Measurements from ENCODE around the gene PLA1A. TPM values are rescaled to one million over a fixed set of nuclear protein-coding genes. Genes with fewer than 3 reads are reported as not detected.

PLA1A gene
- total and polyA plus RNA-seq, 2 of the 4 experiments (the other 2 are of a cell fraction), result not detected

- peak overlapping the region; percentile 93 for H3K4ac ChIP-seq (ENCODE audit: low read depth, low read length)
- ChIA-PET POLR2A (ENCODE audit: unreplicated experiment) (interaction anchor here (0.6 kb wide), 1 partner anchor 572 kb away, joined by 3 read pairs; no protein-coding TSS in a partner anchor), CTCF (interaction anchor here (0.6 to 0.7 kb wide), 3 partner anchors 21 to 175 kb away, joined by 3 to 4 read pairs (median 3); no protein-coding TSS in a partner anchor)
- peak overlapping the region; percentile 86 for H3K14ac ChIP-seq (replicated peaks; ENCODE audit: low read depth, low read length)
- ATAC-seq (ENCODE audit: low read depth) (peak; percentile 12), DNase-seq (no peak)
- H2BK120ac ChIP-seq (ENCODE audit: low read depth, low read length), result peak overlapping the region; percentile 84
- H2AK9ac ChIP-seq (replicated peaks; ENCODE audit: low read depth, low read length, poor library complexity), result no peak overlapping the region
- H3K18ac ChIP-seq (ENCODE audit: low read depth, low read length), result peak overlapping the region; percentile 84
- H3K79me1 ChIP-seq (ENCODE audit: low read depth in 1 of 2, low read length in 2 of 2), result no peaks in the 10 kb centered on the region
- H3K9me3 ChIP-seq (ENCODE audit: control insufficient read depth, insufficient read depth, low read length), result no peaks in the 10 kb centered on the region
- WGBS, 2 experiments (ENCODE audit: extremely low coverage in 2 of 2, insufficient read length in 1 of 2), result 100% methylated on average over 1 of the region's 7 CpGs; no CpG with 5 or more reads in 1 of the 2 experiments
- no peak overlapping the region for H2BK5ac ChIP-seq (ENCODE audit: low read depth, low read length, poor library complexity, severe bottlenecking)
- peak overlapping the region; percentile 88 for H4K91ac ChIP-seq (ENCODE audit: insufficient read depth, low read depth, low read length)
- peak overlapping the region; percentile 18 to 84; a peak in 3 of 4 replicates for H4K8ac ChIP-seq (ENCODE audit: low read depth in 2 of 2, low read length in 2 of 2)
- peaks cover 4% of the 10 kb centered on the region; the same call in 1 of the 2 replicates for H3K27me3 ChIP-seq (ENCODE audit: control insufficient read depth, insufficient read depth, low read length)
- H3K4me2 ChIP-seq (ENCODE audit: low read depth, low read length), result no peak overlapping the region
- H3K4me1 ChIP-seq (ENCODE audit: control insufficient read depth, insufficient read depth, low read length), result peaks cover 10% of the 10 kb centered on the region
- H3K56ac ChIP-seq (ENCODE audit: extremely low read depth, insufficient read depth, low read length), result no peak overlapping the region
- peak overlapping the region; percentile 27; the same call in 1 of the 3 replicates for H2BK15ac ChIP-seq (ENCODE audit: low read depth, low read length)
- H4K20me1 ChIP-seq (ENCODE audit: insufficient read depth, low read length), result no peaks in the 10 kb centered on the region
- dilution Hi-C loops (cut with HindIII; ENCODE audit: low sequenced_read_pairs, unreplicated experiment), result no loop called here
- no peaks in the 10 kb centered on the region; the same call in 1 of the 2 replicates for H3K9me1 ChIP-seq (ENCODE audit: insufficient read depth, low read length)
- H3K4me3 ChIP-seq (ENCODE audit: insufficient read depth, low read depth, low read length), result no peak overlapping the region
- H2AK5ac ChIP-seq (ENCODE audit: low read depth, low read length), result no peak overlapping the region
- H3K36me3 ChIP-seq (ENCODE audit: control insufficient read depth, insufficient read depth, low read length), result no peaks in the 10 kb centered on the region
- H3K9ac ChIP-seq (ENCODE audit: low read depth, low read length), result no peak overlapping the region
- no TSS peak for BruUV-seq (replicated peaks)
- in situ Hi-C loops (cut with MboI; ENCODE audit: low sequenced_read_pairs), result no loop called here
- TF ChIP-seq RCOR1 (IDR thresholded peaks at IDR 0.05; ENCODE audit: insufficient replicate concordance, low read length) (no peak), NFE2L2 (IDR thresholded peaks at IDR 0.05; ENCODE audit: low read depth, low read length) (no peak), SMC3 (IDR thresholded peaks at IDR 0.05; ENCODE audit: low read depth, low read length) (no peak), BHLHE40 (IDR thresholded peaks at IDR 0.05; ENCODE audit: low read depth, low read length) (no peak)
- peak overlapping the region; percentile 78 for H2AFZ ChIP-seq (replicated peaks; ENCODE audit: low read length, poor library complexity)
- H2BK20ac ChIP-seq (ENCODE audit: low read depth, low read length), result peak overlapping the region; percentile 96
- intact Hi-C loops (cut with micrococcal nuclease), result no loop called here
- peak overlapping the region; percentile 93 for H4K5ac ChIP-seq (ENCODE audit: low read depth, low read length)
- no peak overlapping the region; the same call in 1 of the 2 replicates for H3K27ac ChIP-seq (ENCODE audit: insufficient read depth, low read length)
- peak overlapping the region; percentile 79; the same call in 1 of the 2 replicates for H3K23ac ChIP-seq (ENCODE audit: low read depth, low read length)
Measured at GRCh38 chr3:119630880-119631329, 33.2 kb downstream of the PLA1A start.

Data from IMR-90 (cell line).